GM21526 (cell line): ENCODE measurements around the gene ZFTA.
"Not testable (repeated sequence)": the region's sequence is repeated elsewhere in the genome, so short reads cannot be mapped to it uniquely, and the experiment has no call there.

Source experiments
- ATAC-seq: cut with Tn5 transposase; IDR thresholded peaks from one replicate; pipeline ENCODE4 v1.9.1; 2021; ENCODE audit warnings: moderate library complexity; ENCODE audit not compliant: unreplicated experiment, low FRiP score

Gene ZFTA

DNA sequence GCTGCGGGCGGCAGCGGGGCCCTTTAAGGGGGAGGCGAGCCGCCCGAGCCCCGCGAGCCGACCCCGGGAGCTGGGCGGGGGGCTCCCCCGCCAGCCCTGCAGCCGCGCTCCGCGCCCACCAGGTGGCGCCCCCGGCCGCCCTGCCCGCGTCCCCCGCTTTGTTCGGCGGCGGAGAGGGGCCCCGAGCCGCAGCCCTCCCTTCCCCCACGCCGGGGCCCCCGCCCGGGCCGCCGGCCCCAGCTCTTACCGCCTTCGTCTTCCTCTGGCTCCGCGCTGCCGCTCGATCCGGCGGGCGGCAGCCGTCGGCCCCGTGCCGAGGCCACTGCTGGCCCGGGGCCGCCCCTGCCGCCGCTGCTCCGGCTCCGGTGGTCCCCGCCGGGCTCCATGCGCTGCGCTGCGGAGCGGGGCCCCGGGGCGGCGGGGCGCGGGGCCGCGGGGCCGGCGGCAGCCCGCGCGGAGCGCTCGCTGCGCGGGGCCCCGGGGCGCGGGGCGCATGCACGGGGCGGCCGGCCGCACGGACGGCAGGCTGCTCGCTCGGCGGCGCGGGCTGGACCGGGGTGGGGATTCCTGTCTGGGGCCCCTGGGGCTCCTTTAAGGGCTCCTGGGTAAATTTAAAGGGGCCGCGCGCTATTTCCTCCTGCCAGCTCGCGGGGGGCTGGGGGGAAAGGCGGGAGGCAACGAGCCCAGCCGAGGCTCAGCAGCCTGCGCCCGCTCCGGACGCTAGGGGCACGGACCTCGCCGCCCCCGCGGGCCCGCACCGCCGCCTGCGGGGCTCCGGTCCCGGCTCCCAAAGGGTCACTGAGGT lies at the start of gene ZFTA:
Gene ZFTA, minus strand, starts transcription at position 539 of the 805 bp plus-strand sequence. Its CDS starts 153 bp downstream, at position 386.
- ATAC-seq, result no peak

DNA sequence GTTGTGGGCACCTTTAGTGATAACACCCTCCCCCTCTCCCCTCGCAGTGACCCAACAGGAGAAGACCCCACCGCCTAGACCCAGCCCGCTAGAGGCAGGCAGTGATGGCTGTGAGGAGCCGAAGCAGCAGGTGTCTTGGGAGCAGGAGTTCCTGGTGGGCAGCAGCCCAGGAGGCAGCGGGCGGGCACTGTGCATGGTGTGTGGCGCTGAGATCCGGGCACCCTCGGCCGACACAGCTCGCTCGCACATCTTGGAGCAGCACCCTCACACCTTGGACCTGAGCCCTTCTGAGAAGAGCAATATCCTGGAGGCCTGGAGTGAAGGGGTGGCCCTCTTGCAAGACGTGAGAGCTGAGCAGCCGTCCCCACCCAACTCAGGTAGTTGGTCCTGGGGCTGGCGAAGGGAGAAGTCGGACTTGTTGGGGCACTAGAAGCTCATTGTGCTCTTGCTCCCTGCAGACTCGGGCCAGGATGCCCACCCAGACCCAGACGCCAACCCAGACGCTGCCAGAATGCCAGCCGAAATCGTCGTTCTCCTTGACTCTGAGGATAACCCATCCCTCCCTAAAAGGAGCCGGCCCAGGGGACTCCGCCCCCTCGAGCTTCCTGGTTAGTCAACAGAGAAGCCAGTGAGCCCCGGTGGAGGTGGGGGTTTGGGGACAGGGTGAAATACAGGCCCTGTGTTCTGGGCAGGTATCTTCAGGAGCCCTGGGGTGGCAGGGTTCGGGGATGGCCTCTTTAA lies 49.4 kb upstream of the ZFTA start:
- ATAC-seq, result no peak

DNA sequence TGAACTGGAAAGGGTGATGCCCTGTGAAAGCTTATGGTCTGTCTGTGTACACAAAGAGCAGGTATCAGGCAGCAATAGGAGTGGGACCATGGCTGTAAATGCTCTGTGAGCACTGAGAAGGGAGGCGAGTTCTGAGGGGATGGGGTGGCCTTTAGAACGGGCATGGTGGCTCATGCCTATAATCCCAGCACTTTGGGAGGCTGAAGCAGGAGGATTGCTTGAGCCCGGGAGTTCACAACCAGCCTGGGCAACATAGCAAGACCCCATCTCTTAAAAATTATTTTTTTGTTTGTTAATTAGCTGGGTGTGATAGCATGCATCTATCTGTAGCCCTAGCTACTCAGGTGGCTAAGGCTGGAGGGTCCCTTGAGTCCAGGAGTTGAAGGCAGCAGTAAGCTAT lies 48.2 kb upstream of the ZFTA start:
- no peak for ATAC-seq

DNA sequence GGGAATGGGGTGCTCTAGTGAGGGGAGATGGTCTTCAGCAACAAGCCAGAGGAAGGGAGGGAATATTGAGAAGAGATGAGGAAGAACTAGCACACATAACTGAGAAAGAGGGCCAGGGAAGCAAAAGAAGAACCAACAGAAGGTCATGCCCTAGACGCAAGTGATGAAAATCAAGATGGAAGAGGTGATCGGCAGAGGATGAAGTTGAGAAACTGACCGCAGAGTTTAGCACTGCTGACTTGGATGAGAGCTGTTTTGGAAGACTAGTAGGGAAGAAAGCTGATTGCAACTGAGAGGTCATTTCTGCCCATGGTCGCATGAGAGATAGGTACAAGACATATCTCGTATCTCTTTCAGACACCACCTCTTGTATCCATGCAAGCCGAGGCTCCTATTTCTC lies 47.6 kb upstream of the ZFTA start:
- no peak for ATAC-seq

DNA sequence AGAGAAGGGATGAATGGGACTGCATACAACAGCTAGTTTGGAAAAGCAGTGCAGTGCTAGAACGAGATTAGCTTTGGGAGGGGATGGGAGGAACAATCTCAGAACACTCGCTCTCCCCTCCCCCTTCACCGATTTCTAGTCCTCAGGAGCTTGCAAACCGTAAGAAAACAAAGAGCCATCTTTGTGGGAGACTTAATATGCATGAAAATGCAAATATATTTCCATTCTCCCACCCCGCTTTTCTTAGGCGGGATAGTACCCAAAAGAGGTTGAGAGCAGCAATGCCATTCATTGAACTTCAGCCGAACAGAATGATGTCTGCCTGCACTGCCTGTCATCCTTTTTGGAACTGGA lies 45.8 kb upstream of the ZFTA start:
- no peak for ATAC-seq

DNA sequence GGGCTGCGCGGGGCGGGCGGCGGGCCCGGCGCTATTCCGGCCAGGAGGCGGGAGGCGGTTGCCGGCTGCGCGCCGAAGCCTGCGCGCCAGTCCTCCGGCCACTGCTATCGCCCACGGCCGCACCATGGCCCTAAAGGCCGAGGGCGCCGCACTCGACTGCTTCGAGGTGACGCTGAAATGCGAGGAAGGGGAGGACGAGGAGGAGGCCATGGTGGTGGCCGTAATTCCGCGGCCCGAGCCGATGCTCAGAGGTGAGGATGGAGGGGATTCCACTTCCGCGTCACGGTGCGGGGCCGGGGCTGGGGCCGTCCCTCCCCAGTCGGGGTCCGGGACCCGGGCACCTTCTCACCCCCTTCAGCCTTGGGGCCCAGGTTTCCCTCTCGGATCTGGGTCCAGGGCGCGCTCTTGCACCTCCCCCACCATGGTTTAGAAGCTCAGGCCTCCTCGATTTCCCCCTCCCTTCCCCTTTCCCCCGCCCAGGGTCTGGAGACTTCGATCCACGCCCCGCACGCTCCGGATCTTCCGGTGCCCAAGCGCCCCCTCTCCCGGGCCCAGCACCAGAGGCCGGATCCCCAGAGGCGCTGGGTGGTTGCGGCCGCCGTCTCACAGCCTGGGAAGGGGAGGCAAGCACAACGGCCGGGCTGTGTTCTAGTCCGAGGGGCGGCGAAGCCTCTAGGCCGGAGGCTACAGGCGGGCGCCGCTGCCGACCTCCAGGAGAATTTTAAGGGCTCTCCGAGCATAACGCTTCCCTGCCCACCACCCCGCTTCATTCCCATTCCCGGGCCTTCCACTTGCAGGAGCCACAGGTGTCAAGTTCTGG lies 45.2 kb upstream of the ZFTA start:
- peak; percentile 34 for ATAC-seq

DNA sequence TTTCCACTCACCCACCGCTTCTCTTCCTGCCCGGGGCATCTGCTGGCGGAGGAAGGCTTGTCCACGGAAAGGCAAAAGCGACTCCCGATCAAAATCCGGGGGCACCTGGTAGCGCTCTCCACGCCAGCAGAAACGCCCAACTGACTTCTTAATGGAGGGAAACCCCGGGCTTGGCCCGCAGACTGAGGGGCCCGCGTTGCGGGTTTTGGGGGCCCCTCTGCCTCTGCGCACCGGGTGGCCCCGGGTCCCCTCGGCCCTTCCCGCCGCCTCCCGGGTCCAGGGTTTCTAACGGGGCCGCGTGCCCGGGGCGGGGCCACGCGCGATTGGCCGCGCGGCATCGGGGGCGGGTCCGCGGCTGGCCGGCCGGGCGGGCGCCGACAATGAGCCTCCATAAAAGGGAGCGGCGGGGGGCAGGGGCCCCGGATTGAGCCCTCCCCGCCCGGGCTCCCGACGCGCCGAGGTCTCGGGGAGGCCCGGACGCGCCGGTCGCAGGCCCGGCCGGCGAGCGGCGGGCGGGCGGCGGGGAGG lies 44.5 kb upstream of the ZFTA start, which contains the start of gene SPINDOC:
Gene SPINDOC, plus strand, starts transcription at position 422 of the 528 bp plus-strand sequence. CDS start 231 bp downstream, outside the sequence.
- peak; percentile 54 for ATAC-seq

DNA sequence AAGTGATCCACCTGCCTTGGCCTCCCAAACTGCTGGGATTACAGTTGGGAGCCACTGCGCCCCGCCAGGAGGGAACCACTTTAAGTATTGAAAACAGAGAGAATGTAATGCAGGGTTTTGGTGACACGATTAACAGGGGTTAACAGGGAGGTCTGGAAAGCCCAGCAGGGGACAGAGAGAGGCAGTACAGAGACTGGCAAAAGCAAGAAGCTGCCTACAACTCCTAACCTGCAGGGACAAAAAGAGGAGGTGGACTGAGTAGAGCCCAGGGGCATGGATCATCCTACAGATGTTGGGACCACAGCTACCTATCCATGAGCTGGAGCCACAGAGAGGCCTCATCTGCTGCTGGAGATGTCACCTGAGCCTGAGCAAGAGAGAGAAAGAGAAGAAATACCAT lies 42.9 kb upstream of the ZFTA start:
- ATAC-seq, result no peak

DNA sequence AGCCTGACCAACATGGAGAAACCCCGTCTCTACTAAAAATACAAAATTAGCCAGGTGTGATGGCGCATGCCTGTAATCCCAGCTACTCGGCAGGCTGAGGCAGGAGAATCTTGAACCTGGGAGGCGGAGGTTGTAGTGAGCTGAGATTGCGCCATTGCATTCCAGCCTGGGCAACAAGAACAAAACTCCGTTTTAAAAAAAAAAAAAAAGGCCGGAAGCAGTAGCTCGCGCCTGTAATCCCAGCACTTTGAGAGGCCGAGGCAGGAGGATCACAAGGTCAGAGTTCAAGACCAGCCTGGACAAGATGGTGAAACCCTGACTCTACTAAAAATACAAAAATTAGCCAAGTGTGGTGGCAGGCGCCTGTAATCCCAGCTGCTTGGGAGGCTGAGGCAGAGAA lies 41.8 kb upstream of the ZFTA start:
- ATAC-seq, result not testable (repeated sequence)

DNA sequence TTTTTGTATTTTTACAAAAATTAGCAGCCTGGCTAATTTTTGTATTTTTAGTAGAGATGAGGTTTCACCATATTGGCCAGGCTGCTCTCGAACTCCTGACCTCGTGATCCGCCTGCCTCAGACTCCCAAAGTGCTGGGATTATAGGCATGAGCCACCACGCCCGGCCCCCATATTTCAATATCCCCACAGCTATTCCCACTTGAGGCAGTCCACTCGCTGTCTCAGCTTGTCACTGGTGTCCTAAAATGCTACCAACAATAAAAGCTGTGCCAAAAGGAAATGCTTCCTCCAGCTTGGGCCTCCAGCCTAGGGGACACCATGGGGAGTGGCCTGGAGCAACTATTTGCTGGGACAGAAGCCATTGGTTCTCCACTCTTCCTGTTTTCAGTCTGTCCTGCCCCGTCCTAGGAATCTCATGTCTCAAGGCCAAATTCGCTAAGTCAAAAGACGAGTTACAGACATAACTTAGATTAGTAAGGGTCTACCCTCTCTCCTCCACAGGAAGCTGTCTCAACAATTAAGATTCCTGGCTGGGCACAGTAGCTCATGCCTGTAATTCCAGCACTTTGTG lies 37.4 kb upstream of the ZFTA start:
- no peak for ATAC-seq

DNA sequence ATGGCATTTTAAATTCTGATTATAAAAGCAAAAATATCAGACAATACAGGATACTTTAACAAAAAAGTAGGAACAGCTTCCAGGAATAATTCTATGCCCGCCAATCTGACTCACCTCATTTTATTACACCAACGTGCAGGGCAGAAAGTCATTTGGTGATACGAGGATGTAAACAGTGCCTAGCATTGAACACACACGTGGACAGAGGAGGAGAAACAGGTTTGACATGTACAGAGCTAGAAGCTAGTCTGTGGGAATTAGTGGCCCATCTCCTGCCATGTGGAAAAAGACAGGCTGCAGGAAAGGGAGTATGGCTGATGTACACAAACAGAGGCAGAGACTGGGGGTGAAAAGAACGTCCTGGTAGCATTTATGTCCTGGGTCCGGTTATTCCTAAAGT lies 35.7 kb upstream of the ZFTA start:
- ATAC-seq, result no peak

DNA sequence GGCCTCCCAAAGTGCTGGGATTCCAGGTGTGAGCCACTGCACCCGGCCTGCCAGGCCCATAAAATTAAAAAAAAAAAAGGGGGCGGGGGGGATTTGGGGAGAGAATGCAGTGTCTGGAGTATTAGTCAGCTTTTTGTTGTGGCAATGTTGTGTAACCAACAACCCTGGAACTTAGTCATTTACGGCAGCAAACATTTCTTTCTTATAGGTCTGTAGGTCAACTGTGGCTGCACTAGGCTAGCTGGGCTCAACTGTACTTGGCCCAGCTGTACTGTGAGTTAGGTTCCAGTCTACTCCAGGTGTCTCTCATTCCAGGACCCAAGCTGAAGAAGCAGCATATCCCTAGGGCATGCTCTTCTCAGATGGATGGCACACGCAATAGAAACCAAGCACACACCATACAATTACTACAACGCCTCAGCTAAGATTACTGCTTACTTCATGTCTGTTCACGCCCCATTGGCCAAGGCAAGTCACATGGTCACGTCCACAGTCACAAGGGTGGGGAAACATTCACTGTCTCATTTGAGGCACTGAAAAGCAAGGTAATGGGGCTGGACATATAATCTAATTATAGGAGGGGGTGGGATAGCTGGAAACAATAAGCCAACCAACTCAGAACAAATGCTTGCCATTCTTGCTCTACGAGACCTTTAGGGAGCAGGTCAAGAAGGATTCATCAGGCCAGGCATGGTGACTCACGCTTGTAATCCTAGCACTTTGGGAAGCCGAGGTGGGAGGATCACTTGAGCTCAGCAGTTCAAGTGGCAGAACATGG lies 34.3 kb upstream of the ZFTA start:
- ATAC-seq, result no peak

DNA sequence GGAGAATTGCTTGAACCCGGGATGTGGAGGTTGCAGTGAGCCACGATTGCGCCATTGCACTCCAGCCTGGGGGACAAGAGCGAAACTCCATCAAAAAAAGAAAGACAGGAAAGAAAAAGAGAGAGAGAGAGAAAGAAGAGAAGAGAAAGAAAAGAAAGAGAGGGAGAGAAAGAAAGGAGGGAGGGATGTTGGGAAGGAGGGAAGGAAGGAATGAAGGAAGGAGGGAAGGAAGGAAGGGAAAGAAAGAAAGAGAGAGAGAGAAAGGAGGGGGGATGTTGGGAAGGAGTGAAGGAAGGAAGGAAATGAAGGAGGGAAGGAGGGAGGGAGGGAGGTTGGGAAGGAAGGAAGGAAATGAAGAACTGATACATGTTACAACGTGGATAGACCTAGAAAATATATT lies 32.3 kb upstream of the ZFTA start:
- no peak for ATAC-seq

DNA sequence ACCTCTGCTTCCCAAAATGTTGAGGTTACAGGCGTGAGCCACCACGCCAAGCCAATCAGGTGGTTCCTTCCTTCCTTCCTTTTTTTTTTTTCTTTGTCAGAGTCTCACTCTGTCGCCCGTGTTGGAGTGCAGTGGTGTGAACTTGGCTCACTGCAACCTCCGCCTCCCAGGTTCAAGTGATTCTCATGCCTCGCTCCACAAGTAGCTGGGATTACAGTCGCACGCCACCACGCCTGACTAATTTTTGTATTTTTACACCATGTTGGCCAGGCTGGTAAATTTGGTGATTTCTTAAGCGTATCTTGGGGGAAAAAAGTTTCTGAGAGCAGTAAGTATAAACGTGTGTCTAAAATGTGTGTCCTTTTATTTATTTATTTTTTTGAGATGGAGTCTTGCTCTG lies 26.5 kb upstream of the ZFTA start:
- no peak for ATAC-seq

DNA sequence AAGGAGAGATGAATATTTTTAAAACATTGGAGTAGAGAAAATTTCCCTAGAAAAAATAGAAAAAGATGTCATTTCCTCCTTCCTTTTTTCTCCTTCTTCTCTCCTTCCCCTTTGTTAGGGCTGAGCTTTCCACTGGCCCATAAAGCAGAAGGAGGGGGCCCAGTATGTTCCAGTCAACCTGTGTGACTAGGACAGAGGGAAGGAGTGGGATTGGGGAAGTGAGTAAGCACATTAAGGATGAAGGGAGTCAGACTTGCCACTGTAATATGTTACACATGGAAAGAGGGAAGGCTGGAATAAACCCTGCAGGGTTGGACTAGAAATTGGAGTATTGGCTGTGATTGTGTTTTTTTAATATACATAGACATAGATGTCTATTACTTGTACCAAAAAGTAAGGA lies 24.6 kb upstream of the ZFTA start:
- no peak for ATAC-seq

DNA sequence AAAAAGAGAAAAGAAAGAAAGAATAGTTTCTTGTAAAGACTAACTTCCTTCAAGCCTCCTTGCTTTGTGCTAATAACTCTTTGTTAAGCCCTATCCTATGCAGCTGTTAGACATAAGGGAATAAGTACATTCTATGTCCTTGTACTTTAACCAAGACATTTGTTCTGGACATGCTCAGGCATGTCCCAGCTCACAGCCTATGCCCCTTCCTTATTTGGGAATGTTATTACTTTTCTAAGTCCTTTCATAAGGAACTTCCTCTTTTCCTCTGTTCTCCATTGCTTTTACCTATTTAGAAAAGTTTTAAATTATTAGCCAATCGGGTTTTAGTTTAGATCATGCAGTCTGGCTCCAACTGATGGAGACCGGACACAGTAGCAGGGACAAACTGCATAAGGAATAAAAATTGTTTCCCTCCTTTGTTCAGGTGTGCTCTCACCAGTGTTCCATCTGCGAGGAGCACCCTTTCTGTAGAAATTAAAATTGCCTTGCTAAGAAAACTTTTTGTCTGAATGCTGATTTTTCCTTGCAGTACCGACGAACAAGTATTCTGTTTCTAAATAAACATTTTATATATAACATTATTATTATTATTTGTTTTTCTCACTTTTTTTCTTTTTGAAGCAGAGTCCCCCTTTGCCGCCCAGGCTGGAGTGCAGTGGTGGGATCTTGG lies 23.1 kb upstream of the ZFTA start:
- no peak for ATAC-seq

DNA sequence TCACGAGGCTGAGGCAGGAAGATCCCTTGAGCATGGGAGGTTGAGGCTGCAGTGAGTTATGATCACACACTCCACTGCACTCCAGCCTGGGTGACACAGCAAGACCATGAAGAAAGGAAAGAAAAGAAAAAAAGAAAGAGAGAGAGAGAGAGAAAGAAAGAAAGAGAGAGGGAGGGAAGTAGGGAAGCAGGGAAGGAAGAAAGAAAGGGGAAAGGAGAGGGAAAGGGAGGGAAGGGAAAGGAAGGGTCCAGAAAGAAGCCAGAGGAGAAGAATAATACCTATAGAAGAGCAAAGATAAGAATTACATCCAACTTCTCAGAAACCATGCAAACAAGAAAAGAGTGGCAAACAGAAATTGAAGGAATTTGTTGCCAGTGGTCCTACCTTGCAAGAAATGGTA lies 17.2 kb upstream of the ZFTA start:
- ATAC-seq, result no peak

DNA sequence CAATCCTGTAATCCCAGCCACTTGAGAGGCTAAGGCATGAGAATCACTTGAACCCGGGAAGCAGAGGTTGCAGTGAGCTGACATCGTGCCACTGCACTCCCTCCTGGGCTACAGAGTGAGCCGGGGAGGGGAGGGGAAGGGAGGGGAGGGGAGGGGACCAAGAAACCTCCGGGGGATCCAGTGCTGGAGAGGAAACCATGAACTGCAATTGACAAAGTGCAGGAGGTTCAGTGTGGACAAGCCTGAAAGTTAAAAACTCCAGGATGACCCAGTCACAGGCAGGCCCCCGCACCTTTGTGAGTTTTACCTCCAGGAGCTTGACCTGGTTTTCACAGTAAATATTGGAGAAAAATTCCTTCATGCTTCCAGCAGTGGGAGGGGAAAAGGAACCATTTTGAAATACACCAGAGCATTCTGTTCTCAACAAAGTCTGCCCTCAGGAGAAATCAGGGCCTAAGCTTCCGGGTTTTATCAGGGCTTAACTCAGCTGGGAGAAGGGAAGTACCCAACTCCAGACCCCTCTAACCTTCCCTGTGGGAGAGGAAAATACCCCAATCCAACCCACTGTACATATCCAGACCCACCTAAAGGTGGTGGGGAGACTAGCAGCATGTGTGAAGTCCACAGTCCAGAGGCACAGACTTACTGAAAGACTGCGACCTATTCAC lies 15.5 kb upstream of the ZFTA start:
- no peak for ATAC-seq

DNA sequence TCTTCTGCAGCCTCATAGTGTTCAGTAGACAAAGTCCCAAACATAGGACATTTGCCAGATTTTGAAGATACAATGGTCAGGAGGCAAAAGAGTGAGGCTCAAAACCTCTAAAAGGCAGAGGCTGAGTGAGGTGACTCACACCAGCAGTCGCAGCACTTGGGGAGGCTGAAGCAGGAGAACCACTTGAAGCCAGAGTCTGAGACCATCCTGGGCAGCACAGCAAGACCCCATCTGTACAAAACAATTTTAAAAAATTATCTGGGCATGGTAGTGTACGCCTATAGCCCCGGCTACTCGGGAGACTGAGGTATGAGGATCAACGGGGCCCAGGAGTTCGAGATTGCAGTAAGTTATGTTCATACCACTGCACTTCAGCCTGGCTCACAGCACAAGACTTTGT lies 14.2 kb upstream of the ZFTA start:
- no peak for ATAC-seq
